ENCODE results near the gene ALK.

Gene ALK

GRCh38 chr2:29392774-29393173 is 528.6 kb downstream of the ALK start:
- DNase-seq, result no peak

GRCh38 chr2:29390136-29390535 is 531.2 kb downstream of the ALK start:
- DNase-seq, result no peak

GRCh38 chr2:29389686-29390085 is 531.7 kb downstream of the ALK start:
- no peak for DNase-seq

GRCh38 chr2:29388071-29388470 is 533.3 kb downstream of the ALK start:
- DNase-seq, result no peak

GRCh38 chr2:29382486-29382885 is 538.9 kb downstream of the ALK start:
- DNase-seq, result no peak

GRCh38 chr2:29377788-29378187 is 543.6 kb downstream of the ALK start:
- no peak for DNase-seq

- no peak for DNase-seq
These were observed 544.8 kb downstream of the ALK start for GRCh38 chr2:29376541-29376940.

- DNase-seq, result no peak
These were observed 545.5 kb downstream of the ALK start for GRCh38 chr2:29375843-29376242.

- DNase-seq, result no peak
These were observed 546.6 kb downstream of the ALK start for GRCh38 chr2:29374823-29375222.

GRCh38 chr2:29373870-29374269 is 547.5 kb downstream of the ALK start:
- no peak for DNase-seq

- DNase-seq, result no peak
These were observed 549.2 kb downstream of the ALK start for GRCh38 chr2:29372185-29372584.

GRCh38 chr2:29370581-29371125 is 550.7 kb downstream of the ALK start:
- DNase-seq, result no peak

- DNase-seq, result no peak
These were observed 551.2 kb downstream of the ALK start for GRCh38 chr2:29370173-29370572.

- DNase-seq, result no peak
These were observed 552.7 kb downstream of the ALK start for GRCh38 chr2:29368659-29369040.

- no peak for DNase-seq
These were observed 553.3 kb downstream of the ALK start for GRCh38 chr2:29367986-29368658.

GRCh38 chr2:29363111-29363510 is 558.3 kb downstream of the ALK start:
- DNase-seq, result no peak

- DNase-seq, result no peak
These were observed 560.2 kb downstream of the ALK start for GRCh38 chr2:29361231-29361630.

- DNase-seq, result no peak
These were observed 561.2 kb downstream of the ALK start for GRCh38 chr2:29360016-29360784.

GRCh38 chr2:29353403-29353991 is 567.9 kb downstream of the ALK start:
- DNase-seq, result no peak

- no peak for DNase-seq
These were observed 569.3 kb downstream of the ALK start for GRCh38 chr2:29351916-29352591.

- DNase-seq, result no peak
These were observed 570.1 kb downstream of the ALK start for GRCh38 chr2:29351248-29351647.

- no peak for DNase-seq
These were observed 571.9 kb downstream of the ALK start for GRCh38 chr2:29349316-29350030.

Measured in AML-193 (cell line).